IMR-90 (cell line): ENCODE data around the gene PCNX2. TPM values are rescaled to one million over a fixed set of nuclear protein-coding genes. Genes with fewer than 3 reads are reported as not detected.
A peak's percentile ranks its signal among the peaks of the same experiment; 100 is the strongest.

ENCODE experiments used
- ATAC-seq: fragments of 200-7000 bp; cut with Tn5 transposase; 2 replicates; pipeline ENCODE4 v1.9.1; 2020; ENCODE audit warnings: low read depth, mild to moderate bottlenecking, moderate library complexity
- BruUV-seq: library from RNA; stranded (reverse); fragments of 400-500 nt; replicated peaks from 2 replicates; lab custom pipeline; 2021; lab: Mats Ljungman, UMichigan
- CTCF ChIA-PET: fragments of 300-600 bp; formaldehyde crosslinking; extraction: SDS; loops from one replicate; lab custom pipeline; 2021; ENCODE audit warnings: antibody characterized with exemption; lab: Yijun Ruan, JAX
- POLR2A ChIA-PET: fragments of 300-600 bp; sonication (Branson Sonifier 250); formaldehyde crosslinking; loops from one replicate; lab custom pipeline; 2022; ENCODE audit warnings: antibody characterized with exemption; ENCODE audit not compliant: unreplicated experiment; lab: Charles Lee
- DNase-seq: peaks from one replicate; pipeline ENCODE4 v3.0.0; 2013
- H2AFZ ChIP-seq: replicated peaks from 2 replicates; pipeline ENCODE3; 2013; ENCODE audit warnings: low read length, mild to moderate bottlenecking; ENCODE audit not compliant: poor library complexity
- H2AK5ac ChIP-seq: 2 replicates; pipeline ENCODE4 v1.6.1; 2013; ENCODE audit warnings: low read depth, low read length, inconsistent platforms
- H2AK9ac ChIP-seq: replicated peaks from 2 replicates; pipeline ENCODE3; 2013; ENCODE audit warnings: mild to moderate bottlenecking, low read depth, low read length, moderate library complexity; ENCODE audit not compliant: poor library complexity
- H2BK120ac ChIP-seq: 2 replicates; pipeline ENCODE4 v1.6.1; 2013; ENCODE audit warnings: low read depth, low read length, inconsistent platforms
- H2BK15ac ChIP-seq: 3 replicates; pipeline ENCODE4 v1.6.1; 2013; ENCODE audit warnings: low read depth, low read length, inconsistent platforms
- H2BK20ac ChIP-seq: 2 replicates; pipeline ENCODE4 v1.6.1; 2013; ENCODE audit warnings: low read depth, mild to moderate bottlenecking, inconsistent platforms, low read length, moderate library complexity
- H2BK5ac ChIP-seq: 2 replicates; pipeline ENCODE4 v1.6.1; 2013; ENCODE audit warnings: mild to moderate bottlenecking, low read depth, low read length, inconsistent platforms; ENCODE audit not compliant: poor library complexity, severe bottlenecking
- H3K14ac ChIP-seq: replicated peaks from 2 replicates; pipeline ENCODE4 v1.6.1; 2013; ENCODE audit warnings: low read depth, low read length, inconsistent platforms
- H3K18ac ChIP-seq: 2 replicates; pipeline ENCODE4 v1.6.1; 2013; ENCODE audit warnings: low read depth, low read length, control low read depth
- H3K23ac ChIP-seq: 2 replicates; pipeline ENCODE4 v1.6.1; 2013; ENCODE audit warnings: low read depth, low read length, inconsistent platforms
- H3K27ac ChIP-seq: 2 replicates; pipeline ENCODE4 v1.5.1; 2013; ENCODE audit warnings: mild to moderate bottlenecking, control low read depth, low read length; ENCODE audit not compliant: insufficient read depth
- H3K27me3 ChIP-seq: 2 replicates; pipeline ENCODE4 v1.6.1; 2013; ENCODE audit warnings: low read length; ENCODE audit not compliant: control insufficient read depth, insufficient read depth
- H3K36me3 ChIP-seq: 2 replicates; pipeline ENCODE4 v1.6.1; 2013; ENCODE audit warnings: low read length, mixed read lengths; ENCODE audit not compliant: control insufficient read depth, insufficient read depth
- H3K4ac ChIP-seq: 2 replicates; pipeline ENCODE4 v1.6.1; 2013; ENCODE audit warnings: low read depth, low read length, inconsistent platforms
- H3K4me1 ChIP-seq: 2 replicates; pipeline ENCODE4 v1.6.1; 2013; ENCODE audit warnings: low read length, mixed read lengths; ENCODE audit not compliant: control insufficient read depth, insufficient read depth
- H3K4me2 ChIP-seq: 2 replicates; pipeline ENCODE4 v1.6.1; 2013; ENCODE audit warnings: low read depth, mild to moderate bottlenecking, control low read depth, low read length, moderate library complexity
- H3K4me3 ChIP-seq: 2 replicates; pipeline ENCODE4 v1.5.1; 2013; ENCODE audit warnings: low read depth, mild to moderate bottlenecking, control low read depth, low read length, moderate library complexity; ENCODE audit not compliant: insufficient read depth
- H3K56ac ChIP-seq: 2 replicates; pipeline ENCODE4 v1.6.1; 2013; ENCODE audit warnings: low read length, inconsistent platforms; ENCODE audit not compliant: insufficient read depth; ENCODE audit errors: extremely low read depth
- H3K79me1 ChIP-seq, 2 experiments: 2 replicates each; pipeline ENCODE4 v1.6.1; 2013; ENCODE audit warnings: low read length in 2 of 2, inconsistent platforms in 1 of 2, low read depth in 1 of 2
- H3K9ac ChIP-seq: 2 replicates; pipeline ENCODE4 v1.6.1; 2013; ENCODE audit warnings: low read depth, low read length, control low read depth
- H3K9me1 ChIP-seq: 2 replicates; pipeline ENCODE4 v1.6.1; 2013; ENCODE audit warnings: low read length, inconsistent platforms; ENCODE audit not compliant: insufficient read depth
- H3K9me3 ChIP-seq: 2 replicates; pipeline ENCODE4 v1.6.1; 2013; ENCODE audit warnings: low read length; ENCODE audit not compliant: control insufficient read depth, insufficient read depth
- H4K20me1 ChIP-seq: 2 replicates; pipeline ENCODE4 v1.6.1; 2013; ENCODE audit warnings: low read length, inconsistent platforms; ENCODE audit not compliant: insufficient read depth
- H4K5ac ChIP-seq: 2 replicates; pipeline ENCODE4 v1.6.1; 2013; ENCODE audit warnings: mild to moderate bottlenecking, low read depth, low read length, control low read depth
- H4K8ac ChIP-seq, 2 experiments: 2 replicates each; pipeline ENCODE4 v1.6.1; 2013; ENCODE audit warnings: low read depth in 2 of 2, low read length in 2 of 2, control low read depth in 1 of 2, inconsistent platforms in 1 of 2
- H4K91ac ChIP-seq: 2 replicates; pipeline ENCODE4 v1.6.1; 2013; ENCODE audit warnings: low read depth, low read length, inconsistent platforms; ENCODE audit not compliant: insufficient read depth
- CEBPB ChIP-seq: IDR thresholded peaks from 2 replicates; pipeline ENCODE4 v1.6.1; 2012; ENCODE audit warnings: low read depth, low read length, improper control_type of control experiment
- CTCF ChIP-seq: conservative IDR thresholded peaks from 2 replicates; pipeline ENCODE4 v1.5.1; 2012; ENCODE audit warnings: mild to moderate bottlenecking, low read depth, low read length, improper control_type of control experiment
- MAZ ChIP-seq: IDR thresholded peaks from 2 replicates; pipeline ENCODE4 v1.6.1; 2012; ENCODE audit warnings: low read depth, mild to moderate bottlenecking, low read length, improper control_type of control experiment, moderate library complexity, borderline replicate concordance
- MXI1 ChIP-seq: IDR thresholded peaks from 2 replicates; pipeline ENCODE4 v1.6.1; 2012; ENCODE audit warnings: low read depth, mild to moderate bottlenecking, low read length, moderate library complexity, borderline replicate concordance
- POLR2A ChIP-seq: IDR thresholded peaks from 2 replicates; pipeline ENCODE4 v1.6.1; 2012; ENCODE audit warnings: mild to moderate bottlenecking, low read depth, low read length
- WGBS, 2 experiments: methylation state at CpG; one replicate each; pipeline versions ENCODE4 v1.1.5 to v1.1.7; 2013; ENCODE audit warnings: missing lambda C conversion rate in 2 of 2; ENCODE audit not compliant: insufficient read length in 1 of 2; ENCODE audit errors: extremely low coverage in 2 of 2; 5-methylcytosine and 5-hydroxymethylcytosine counted together
- dilution Hi-C: fragments of 300-500 bp; cut with HindIII; formaldehyde crosslinking; loops from one replicate; pipeline ENCODE4 v1.14.3; 2018; ENCODE audit warnings: low sequenced_read_pairs; ENCODE audit not compliant: unreplicated experiment
- in situ Hi-C: fragments of 300-500 bp; cut with MboI; formaldehyde crosslinking; loops from 3 replicates; pipeline ENCODE4 v1.14.3; 2019; ENCODE audit warnings: low sequenced_read_pairs, inconsistent platforms, mixed read lengths
- intact Hi-C: fragments of 100-400 bp; cut with micrococcal nuclease; formaldehyde crosslinking; loops from 2 replicates; pipeline ENCODE4 v1.10.0; 2022
- polyA plus RNA-seq, 3 experiments: library from polyadenylated mRNA; depleted of rRNA; stranded (reverse); fragments of >200 nt; gene quantifications; 2 replicates each; pipeline ENCODE4 v1.2.3, GENCODE V29; 2012; ENCODE audit warnings: low replicate concordance in 1 of 3
- total RNA-seq: library from RNA; depleted of rRNA; stranded (reverse); fragments of >200 nt; gene quantifications from 2 replicates; pipeline ENCODE4 v1.2.3, GENCODE V29; 2012

The PCNX2 gene
- total and polyA plus RNA-seq, 2 of the 4 experiments (the other 2 are of a cell fraction): 15.9 to 22.6 TPM

- H3K36me3 ChIP-seq: peaks cover 6% of the 10 kb centered on the region; the same call in 1 of the 2 replicates
- no peaks in the 10 kb centered on the region for H3K9me1 ChIP-seq
- no peak overlapping the region for H4K5ac ChIP-seq
- no peak overlapping the region for H2AFZ ChIP-seq
- H3K18ac ChIP-seq: no peak overlapping the region
- no peak overlapping the region for H3K4me3 ChIP-seq
- H3K4me2 ChIP-seq: no peak overlapping the region
- H3K23ac ChIP-seq: no peak overlapping the region
- no peaks in the 10 kb centered on the region for H3K79me1 ChIP-seq
- TF ChIP-seq CEBPB (no peak), MAZ (no peak), POLR2A (no peak), MXI1 (no peak), CTCF (no peak)
- H2AK9ac ChIP-seq: no peak overlapping the region
- H4K91ac ChIP-seq: no peak overlapping the region
- no CpG with 5 or more reads among the region's 1 CpG for WGBS, 2 experiments
- ATAC-seq: peak; percentile 62
- POLR2A ChIA-PET: no interaction called here
- peak overlapping the region; percentile 50; the same call in 1 of the 2 replicates for H2AK5ac ChIP-seq
- H4K20me1 ChIP-seq: no peaks in the 10 kb centered on the region
- dilution Hi-C loops (no loop called here), intact Hi-C loops (no loop called here), in situ Hi-C loops (no loop called here)
- H3K9me3 ChIP-seq: no peaks in the 10 kb centered on the region
- H3K14ac ChIP-seq: no peak overlapping the region
- no peak overlapping the region for H3K9ac ChIP-seq
- no peak overlapping the region for H4K8ac ChIP-seq
- no peak overlapping the region for H2BK15ac ChIP-seq
- H3K4ac ChIP-seq: no peak overlapping the region
- no TSS peak for BruUV-seq
- H3K27me3 ChIP-seq: no peaks in the 10 kb centered on the region
- H3K56ac ChIP-seq: no peak overlapping the region
- CTCF ChIA-PET: interaction anchor here (0.6 kb wide), 1 partner anchor 170 kb away, joined by 5 read pairs; no protein-coding TSS in a partner anchor
- no peak overlapping the region for H2BK5ac ChIP-seq
- DNase-seq: peak; percentile 70
- H2BK120ac ChIP-seq: no peak overlapping the region
- no peaks in the 10 kb centered on the region for H3K4me1 ChIP-seq
- H2BK20ac ChIP-seq: no peak overlapping the region
- no peak overlapping the region for H3K27ac ChIP-seq
Observed at GRCh38 chr1:233121947-233122559, 173.5 kb downstream of the PCNX2 start.
